ENCODE measurements around the gene WDR90.
"Not testable (repeated sequence)": the region's sequence is repeated elsewhere in the genome, so short reads cannot be mapped to it uniquely, and the experiment has no call there.

Gene WDR90

DNA sequence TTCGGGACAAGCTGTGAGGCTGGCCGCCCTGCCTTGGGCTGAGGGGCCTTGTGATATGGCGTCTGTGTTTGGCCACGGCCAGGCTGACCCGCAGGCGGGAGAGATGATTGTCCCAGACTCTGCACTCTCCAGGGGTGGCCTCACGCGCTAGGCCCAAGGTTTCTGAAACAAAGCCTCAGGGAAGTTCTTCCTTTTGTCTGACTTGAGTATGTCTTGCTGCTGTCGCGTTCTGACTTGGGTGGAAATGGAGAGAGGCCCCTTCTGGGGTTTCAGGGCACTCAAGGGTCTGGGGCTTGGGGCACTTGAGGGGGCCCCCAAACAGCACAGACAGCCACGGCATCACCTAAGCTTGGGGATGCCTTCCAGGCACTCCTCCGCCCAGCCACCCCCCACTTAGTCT lies 61.9 kb downstream of the WDR90 start:
- no peak for DNase-seq

GRCh38 chr16:711548-712320 lies 62.6 kb downstream of the WDR90 start:
- no peak for DNase-seq

- not testable (repeated sequence) for DNase-seq
Measured at GRCh38 chr16:712740-713250, 63.6 kb downstream of the WDR90 start.

- no peak for DNase-seq
Measured at GRCh38 chr16:714079-714478, 64.9 kb downstream of the WDR90 start.

DNA sequence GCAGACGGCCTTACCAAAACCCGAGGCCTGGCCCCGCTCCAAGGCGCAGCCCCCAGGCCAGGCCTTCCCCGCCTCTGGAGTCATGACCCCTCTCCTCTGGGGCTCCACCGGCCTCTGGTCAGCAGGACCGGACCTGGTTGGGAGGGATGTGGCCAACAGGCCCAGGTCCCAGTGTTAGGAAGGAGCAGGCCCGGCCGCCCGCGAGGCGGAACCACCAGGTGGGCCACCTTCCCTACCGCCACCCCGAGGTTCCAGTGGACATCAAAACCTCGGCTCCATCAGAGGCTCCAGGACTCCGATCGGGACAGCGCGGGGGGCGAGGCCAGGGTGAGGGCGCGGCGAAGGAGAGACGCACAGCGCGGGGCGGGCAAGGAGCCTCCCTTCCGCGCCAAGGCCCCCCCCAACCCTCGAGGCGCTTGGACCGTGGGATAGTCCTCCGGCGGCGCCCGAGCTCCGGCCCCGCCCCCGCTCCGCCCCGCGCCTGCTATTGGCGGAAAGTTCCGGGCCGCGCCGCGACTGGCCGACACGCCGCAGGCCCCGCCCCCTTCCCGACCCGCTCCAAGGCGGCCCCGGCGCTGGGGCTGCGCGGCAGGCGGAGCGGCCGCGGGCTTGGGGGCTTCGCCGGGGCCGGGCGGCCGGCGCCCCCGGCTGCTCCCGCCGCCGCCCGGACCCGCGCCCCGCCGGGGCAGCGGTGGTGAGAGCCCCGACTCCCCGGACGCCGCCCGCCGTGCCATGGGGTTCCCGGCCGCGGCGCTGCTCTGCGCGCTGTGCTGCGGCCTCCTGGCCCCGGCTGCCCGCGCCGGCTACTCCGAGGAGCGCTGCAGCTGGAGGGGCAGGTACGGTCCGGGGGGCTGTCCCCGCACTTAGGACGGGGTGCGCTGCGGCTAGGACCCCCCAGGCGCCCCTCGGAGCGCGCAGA lies 65.7 kb downstream of the WDR90 start, which contains the start of gene METRN:
METRN (plus strand) TSS at position 561 of the 919 bp plus-strand sequence; CDS start at position 733, 172 bp downstream.
- no peak for DNase-seq

DNA sequence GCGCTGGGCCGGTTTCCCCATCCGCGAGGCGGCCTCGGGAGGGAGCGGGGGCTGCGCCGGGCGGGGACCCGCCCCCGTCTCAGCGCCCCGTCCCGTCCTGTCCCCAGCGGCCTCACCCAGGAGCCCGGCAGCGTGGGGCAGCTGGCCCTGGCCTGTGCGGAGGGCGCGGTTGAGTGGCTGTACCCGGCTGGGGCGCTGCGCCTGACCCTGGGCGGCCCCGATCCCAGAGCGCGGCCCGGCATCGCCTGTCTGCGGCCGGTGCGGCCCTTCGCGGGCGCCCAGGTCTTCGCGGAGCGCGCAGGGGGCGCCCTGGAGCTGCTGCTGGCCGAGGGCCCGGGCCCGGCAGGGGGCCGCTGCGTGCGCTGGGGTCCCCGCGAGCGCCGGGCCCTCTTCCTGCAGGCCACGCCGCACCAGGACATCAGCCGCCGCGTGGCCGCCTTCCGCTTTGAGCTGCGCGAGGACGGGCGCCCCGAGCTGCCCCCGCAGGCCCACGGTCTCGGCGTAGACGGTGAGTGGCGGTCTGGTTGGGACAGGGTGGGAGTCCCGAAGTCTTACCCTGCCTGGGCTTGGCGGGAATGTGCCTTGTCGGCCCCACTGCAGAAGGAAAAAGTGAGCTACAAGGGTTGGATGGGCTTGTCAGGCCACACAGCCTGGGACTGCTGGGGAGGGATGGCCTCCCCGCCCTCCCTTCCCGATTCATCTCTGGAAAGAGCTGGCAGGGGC lies 66.5 kb downstream of the WDR90 start:
- DNase-seq = no peak

- DNase-seq = no peak
Measured at GRCh38 chr16:716200-716568, 67.0 kb downstream of the WDR90 start.

GRCh38 chr16:716768-717325 lies 67.7 kb downstream of the WDR90 start:
- DNase-seq = no peak

Measured in NCI-H1436 treated with DMSO at 0.1 percent for 48 hours (cell line).